Epidermal melanocyte (primary cell): Measurements from ENCODE around the gene MED12L.
"Not testable (repeated sequence)": the region's sequence is repeated elsewhere in the genome, so short reads cannot be mapped to it uniquely, and the experiment has no call there.

ENCODE experiments used
- DNase-seq: peaks from one replicate; pipeline ENCODE4 v3.0.0; 2011; ENCODE audit warnings: low spot score; ENCODE audit not compliant: insufficient read length

The MED12L gene

DNA sequence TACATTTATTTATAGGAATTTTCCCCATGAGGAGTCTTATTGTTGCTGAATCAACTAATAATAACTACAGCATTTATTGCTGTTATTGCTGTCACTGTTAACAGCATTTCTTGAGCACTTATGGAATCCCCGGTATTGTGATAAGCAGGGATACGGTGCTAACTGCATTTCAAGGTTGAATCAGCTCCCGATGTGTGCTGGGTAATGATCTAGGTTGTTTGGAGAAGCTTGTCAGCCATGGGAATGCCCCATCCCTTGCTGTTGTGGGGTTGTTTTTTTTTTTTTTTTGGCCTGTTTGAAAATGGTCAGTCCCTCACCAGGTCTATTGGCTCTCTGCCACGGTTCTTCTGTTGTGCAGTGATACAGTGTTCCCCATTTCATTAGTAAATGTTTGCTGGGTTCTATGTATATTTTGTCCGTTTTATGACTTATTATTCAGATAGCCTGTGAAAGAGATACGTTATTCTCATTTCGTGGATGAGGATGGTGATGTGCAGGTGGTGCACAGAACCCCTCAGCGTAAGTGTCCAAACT, 48.5 kb downstream of the MED12L start:
- DNase-seq: no peak

DNA sequence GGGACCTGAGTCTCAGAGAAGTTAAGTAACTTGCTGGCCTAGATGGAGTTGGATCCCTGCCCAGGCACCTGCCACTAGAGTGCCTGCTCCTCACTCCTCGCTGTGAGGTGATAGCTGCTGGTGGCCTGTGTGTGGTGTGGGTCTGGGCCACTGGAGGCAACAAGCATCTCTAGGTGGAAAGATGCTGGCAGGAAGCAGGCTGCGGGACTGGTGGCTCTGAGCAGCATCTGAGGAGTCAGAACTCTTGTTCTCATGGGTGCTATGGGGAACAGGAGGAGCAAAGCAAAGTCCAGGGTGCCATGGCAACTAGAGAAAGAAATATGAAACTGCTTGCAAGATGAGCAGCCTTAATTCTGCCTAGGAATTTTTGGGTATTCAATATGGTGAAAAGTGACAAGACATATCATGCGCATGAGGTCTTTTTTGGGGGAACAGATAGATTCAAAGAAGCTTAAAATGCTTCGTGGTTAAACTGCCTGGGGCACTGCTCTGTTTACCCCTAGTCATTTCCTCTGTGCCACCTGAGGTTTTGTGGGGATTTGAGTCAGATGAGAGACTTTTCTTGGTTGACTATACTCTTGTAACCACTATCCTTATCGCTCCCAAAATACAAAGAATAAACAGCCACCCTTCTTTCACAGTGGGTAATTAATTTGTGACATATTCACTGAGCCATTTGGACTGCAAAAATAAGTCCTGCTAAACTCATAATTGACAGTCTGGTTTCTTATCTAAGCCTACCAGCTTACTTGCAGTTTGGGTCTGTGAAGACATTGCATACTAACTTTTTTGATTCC, 50.3 kb downstream of the MED12L start:
- DNase-seq: no peak

DNA sequence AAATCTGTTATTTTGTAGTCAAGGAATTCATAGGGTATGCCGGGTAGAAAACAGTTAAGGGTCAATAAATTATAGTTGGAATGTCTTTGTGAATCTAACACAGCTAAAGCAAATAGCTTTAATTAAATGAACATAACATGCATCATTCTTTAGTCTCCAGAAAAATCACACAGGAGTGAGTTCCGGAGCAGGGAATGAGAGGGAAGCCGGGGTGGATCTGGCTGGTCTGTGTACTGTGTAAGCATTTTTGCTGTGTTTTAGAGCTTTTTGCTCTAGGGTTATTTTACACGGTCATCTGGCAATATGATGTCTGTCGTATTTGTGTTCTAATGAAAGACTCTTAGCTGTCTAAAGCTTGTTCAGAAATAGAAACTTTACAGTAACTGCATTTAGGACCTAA, 57.5 kb downstream of the MED12L start:
- DNase-seq: no peak

DNA sequence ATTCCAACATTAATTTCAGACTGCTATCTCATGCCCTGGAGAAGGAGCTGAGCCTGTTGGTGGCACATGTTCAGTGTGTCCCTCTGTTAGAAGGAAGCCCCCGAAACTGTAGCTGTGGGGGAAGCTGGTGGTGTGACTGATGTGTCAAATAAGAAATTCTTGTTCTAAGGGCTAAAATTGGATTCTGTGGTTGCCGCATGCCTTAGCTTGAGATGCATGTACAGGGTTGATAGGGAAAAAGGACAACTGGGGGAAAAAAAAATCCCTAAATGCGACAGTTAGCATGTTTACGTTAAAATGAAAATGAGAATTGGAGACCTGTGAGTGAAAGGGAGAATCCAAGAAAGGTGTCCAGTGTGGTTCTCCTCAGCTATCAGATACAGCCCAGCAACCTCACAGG, 58.6 kb downstream of the MED12L start:
- DNase-seq: no peak

DNA sequence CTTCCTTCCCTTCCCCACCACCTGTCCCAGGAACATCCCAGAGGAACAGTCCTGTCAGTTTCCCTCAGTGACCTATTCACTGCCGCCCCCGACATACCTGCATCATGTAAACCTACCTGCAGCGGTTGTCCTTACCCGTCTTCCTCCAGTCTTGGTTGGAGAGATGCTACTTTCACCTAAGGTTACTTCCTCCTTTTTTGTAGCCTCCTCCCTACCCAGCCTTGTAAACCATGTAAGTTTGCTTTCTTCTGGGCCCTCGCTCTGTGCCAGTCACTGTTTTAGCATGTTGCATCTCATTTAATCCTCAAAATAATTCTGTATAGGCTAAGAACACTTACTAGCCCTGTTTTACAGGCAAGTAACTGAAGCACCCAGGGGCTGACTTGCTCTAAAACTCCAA, 59.3 kb downstream of the MED12L start:
- no peak for DNase-seq

DNA sequence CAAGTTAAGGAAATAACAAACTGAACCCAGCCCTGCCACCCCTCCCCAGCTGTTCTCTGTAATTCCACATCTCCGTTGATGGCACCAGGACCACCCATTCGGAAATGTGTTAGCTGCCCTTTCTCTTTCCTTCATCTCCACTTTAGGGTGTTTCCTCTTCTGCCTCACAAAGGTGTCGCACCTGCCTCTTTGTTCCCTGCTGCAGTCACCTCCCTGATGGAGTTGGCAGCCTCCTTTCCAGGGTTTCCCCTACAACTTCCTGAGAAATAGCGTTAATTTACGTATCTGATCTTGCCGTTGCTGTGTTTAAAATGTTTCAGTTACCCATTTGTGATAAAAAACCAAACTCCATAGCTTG, 60.2 kb downstream of the MED12L start:
- no peak for DNase-seq

DNA sequence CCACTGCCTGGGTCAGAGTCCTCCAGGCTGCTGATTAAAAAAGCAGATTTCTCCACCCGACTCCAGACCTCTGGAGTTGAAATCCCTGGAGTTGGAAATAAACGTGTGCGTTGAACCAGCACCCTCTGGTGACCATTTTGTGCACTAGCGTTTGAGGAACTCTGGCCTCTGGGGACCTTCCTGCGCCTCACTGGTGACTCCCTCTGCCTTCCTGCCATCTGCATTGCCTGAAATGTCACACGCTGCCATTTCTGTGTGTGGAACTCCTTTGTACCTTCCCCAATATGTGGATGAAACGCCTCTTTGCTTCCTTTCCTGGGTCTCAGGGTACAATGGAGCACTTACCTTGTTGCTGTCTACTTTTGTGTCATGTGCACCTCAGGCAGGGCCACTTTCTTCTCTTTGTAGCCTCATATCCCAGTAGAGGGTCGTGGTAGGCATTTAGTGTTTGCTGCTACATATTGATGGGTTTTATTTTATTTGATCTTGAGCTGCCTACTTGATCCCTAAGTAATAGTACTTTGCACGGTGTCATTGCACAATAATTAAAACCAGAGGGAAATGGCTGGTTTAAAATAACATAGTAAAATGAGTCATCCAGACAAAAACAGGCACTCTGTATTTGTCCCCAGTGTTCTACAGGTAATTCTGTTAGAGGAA, 60.7 kb downstream of the MED12L start:
- peak; percentile 54 for DNase-seq

DNA sequence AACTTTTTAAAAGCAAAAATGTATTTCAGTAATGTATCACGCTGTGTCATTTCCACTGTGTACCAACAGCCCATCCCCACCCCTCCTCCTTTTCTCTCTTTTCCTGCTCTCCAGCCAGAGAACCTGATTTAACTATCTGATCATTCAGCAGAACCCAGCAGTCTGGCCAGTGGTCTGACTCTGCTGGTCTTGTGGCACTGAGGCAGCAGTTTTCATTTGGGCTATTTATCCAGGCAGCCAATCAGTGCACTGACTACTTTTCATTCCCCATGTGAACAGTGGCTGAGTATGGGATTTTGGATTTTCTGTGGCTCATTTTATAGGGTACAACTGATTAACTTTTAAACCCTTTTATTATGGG, 61.2 kb downstream of the MED12L start:
- DNase-seq: no peak

DNA sequence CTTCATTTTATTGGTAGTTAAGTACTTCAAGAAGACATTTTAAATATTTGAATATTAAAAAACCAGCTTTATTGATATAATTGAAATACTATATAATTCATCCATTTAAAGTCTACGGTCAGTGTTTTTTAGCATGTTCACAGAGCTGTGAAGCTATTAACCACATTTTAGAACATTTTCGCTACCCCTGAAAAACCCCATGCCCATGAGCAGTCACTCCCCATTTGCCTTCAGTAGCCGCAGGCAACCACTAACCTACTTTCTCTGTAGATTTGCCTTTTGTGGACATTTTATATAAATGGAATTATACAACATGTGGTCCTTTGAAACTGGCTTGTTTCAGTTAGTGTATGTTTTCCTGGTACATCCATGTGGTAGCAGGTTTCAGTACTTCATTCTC, 61.8 kb downstream of the MED12L start:
- DNase-seq: no peak

DNA sequence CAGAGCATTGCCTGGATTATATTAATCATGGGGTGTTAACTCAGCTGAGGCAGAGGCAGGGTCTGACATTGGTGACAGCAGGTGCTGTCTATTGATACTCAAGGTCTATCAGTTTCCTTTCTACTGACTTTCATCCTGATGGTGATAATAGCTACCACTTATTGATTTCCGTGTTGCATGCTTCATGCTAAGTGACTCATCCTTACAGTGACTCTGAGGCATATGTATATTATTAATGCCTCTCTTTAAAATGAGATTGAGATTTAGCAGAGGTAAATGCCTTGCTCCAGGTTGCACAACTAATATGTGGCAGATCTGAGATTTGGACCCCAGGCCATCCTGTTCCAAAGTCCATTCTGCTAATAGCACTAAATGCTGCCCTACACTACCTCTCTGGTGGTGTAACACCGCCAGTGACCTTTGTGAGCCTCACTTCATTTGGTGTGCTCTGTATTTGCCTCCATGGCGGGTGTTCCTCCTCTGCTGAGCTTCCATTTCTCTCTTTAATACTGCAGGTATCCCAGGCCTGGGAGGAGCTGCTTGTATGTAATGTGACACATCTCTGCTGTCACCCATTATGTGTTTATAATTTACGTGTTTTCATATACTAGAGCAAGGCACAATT, 67.1 kb downstream of the MED12L start:
- DNase-seq: no peak

DNA sequence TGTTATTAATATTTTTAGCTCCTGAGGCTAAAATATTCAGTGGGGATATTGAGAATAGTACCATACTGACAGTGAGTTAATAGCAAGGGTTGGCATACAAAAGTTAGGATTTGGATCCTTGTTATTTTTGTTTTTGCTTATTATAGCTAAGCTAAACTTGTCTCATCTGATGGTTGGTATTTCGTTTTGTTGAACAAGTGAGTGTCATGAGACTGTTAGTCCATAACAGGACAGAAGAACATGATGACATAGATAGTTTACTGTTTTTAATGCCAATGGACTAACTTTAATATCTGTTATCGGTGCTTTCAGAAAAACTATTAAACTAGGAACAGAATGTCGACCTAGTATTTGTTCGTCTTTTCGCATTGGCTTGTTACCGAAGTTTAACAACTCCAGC, 69.1 kb downstream of the MED12L start:
- no peak for DNase-seq

DNA sequence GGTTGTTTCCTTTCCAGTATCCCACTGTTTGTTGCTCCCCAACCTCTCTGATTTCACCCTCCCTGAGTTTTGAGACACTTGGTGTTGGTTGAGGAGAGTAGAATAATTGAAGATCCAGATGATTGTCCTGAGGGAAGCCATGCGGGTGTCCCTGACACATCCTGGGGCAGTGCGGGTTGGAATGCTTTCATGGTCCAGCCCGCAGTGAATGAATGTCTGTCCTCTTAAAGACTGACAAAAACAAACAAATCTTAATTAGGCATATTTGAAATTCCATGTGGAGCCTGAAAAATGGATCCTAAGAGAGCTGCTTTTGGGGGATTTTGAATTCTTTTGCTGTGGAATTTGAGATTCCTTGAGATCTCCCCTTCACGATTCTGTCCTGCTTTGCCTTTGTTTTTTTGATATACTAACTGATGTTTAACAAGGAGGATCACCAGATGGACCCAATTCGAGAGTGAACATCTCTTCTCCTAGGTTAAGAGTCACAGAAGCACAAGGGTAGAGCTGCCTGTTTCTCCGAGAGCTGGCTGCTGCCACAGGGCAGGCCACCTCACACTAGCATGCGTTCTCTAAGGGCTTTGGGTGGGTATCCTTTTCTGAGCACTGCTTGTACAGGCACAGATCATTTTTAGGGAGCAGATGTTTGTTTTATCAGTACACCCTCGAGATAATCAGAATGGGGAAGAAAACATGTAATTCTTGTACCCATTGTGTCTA, 70.1 kb downstream of the MED12L start:
- no peak for DNase-seq

DNA sequence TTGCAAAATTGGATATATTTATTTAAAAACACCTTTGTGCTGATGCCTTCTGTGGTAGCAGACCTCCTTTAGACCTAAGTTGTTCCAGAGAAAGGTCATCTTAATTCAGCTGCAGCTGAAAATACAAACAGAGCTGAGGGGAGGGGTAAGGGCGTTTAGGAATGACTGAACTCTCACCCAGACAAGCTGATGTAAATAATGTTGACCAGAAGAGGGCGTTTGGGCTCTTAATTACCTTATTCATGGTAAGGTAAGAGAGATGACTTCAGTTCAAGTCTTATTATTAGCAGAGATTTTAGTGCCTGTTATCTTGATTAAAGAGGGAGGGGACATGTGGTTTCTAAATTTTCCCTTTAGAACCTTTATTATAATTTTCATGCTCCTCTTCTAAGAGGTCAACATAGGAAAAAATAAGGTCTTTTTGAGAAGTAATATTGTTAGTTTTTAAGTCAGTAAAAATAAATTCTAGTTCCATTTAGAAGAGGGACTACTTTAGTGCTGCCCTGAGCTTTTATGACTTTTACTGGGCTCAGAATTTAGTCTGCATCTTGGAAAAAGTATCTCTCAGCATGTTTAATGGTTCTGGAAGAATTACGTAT, 71.3 kb downstream of the MED12L start:
- DNase-seq: no peak

DNA sequence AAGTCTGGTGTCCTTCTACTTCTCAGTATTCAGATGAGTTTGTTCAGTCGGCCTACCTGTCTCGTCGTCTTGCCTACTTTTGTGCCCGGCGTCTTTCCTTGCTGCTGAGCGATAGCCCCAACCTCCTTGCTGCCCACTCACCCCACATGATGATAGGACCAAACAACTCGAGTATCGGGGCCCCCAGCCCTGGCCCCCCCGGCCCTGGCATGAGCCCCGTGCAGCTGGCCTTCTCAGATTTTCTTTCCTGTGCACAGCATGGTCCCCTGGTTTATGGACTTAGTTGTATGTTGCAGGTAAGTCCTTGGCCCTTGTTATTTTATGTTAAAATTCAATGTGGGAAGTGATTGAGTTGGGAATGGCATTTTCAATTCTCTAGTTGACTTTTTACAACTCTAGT, 74.3 kb downstream of the MED12L start:
- DNase-seq: no peak

DNA sequence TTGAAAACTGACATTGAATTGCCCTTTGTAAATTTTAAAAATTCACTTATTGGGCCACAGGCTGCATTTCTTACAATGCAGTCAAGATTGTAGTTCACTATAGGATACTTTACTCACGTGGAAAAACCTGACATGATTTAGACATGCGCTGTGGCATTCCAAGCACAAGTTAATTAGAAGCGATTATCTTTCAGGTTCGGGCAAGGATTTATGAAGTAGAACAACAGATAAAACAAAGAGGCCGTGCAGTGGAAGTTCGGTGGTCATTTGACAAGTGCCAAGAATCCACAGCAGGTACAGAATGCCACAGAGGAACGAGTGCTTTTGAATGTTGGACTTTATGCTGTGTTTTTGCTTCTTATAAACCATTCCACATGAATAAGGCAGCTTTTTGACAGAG, 79.8 kb downstream of the MED12L start:
- no peak for DNase-seq

DNA sequence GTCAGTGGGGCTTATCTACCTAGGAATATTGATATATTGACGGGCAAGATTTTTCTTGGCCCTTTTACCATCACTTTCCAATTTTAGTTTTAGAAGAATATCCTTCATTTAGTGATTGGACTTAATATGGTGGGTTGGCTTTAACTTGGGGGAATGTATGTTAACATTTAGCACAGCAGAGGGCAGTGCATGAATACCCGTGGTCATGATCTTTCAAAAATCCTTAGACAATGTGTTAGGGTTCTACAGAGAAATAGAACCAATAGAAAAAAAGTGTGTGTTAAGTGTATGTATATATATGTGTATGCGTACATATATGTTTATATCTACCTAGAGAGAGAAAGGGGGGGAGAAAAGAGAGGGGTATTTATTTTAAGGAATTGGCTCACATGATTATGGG, 80.7 kb downstream of the MED12L start:
- DNase-seq: no peak

DNA sequence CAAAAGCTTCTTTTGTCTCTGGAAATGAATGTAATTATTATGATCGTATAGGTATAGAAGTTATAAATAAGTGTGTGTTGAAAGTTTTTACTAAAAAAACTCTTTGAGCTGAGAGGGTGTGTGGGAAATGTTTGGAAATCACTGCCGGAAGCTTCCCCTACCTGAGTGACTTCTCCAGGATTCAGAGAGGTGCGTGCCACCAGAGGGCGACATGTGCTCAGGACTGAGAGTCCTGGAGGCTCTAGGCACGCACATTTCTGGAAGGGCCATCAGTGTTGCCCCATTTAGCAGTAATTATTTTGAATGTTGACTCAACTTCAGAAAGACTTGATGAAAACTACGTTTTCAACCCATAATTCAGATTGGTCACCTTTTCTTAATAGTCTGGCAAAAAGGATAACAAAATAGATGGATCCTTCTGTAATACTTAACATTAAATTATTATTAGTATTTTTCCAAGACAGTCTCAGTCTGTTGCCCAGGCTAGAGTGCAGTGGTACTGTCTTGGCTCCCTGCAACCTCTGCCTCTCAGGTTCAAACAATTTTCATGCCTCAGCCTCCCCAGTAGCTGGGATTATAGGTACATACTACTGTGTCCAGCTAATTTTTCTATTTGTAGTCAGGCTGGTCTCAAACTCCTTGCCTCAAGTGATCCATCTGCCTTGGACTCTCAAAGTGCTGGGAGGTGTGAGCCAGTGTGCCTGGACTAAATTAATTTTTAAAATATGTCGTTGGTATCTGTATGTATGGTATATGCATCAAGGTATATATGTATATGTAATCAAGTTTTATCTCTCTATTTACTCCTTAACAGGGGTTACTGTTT, 83.0 kb downstream of the MED12L start:
- DNase-seq: no peak

DNA sequence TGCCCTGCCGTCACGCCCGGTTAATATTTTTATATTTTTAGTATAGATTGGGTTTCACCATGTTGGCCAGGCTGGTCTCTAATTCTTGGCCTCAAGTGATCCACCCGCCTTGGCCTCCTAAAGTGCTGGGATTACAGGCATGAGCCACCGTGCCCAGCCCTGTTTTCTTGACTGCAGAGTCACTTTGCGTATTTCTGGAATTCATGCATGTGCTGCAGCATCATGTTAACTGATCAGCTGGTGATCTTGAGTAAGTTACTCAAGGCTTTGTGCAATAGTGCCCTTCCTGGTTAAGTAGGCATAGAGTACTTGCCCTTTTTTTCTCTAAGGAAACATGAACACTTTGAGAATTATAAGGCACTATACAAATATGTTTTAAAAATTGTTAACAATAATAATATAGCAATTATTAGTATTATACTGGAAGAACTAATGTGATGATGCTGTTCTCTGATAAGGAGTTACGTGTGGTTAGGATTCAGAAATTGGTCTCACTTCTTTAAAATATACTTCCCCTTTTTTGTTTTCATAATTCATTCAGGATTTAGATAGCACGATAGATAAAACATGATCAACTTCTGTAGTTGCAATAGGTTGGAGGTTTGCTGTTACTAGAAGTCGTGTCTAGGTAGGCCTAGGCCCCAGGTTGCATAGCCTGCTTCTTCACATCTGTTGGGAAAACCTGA, 83.9 kb downstream of the MED12L start:
- DNase-seq: no peak

DNA sequence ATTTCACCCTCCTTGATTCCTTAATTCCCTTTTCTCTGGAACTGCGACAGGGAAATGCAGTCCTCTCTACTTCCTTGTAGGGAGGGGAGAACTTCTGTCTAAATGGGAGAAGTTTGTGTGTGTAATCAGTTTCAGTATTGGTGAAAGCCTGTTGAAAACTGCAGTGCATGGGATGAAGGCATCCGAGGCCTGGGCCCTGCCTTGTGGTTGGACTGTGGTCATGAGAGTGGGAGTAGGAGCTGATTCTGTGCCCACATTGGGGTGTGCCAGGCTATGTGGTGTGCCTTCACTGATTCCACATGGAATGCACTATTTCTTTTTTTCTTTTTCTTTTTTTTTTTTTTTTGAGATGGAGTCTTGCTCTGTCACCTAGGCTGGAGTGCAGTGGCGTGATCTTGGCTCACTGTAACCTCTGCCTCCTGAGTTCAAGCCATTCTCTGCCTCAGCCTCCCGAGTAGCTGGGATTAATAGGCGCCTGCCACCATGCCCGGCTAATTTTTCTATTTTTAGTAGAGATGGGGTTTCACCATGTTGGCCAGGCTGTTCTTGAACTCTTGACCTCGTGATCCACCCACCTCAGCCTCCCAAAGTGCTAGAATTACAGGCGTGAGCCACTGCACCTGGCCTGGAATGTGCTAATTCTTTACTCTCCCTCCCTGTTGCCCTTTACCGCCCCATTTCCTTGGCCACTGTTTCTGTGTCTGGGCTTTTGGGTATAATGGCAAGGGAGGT, 84.7 kb downstream of the MED12L start:
- not testable (repeated sequence) for DNase-seq
